Ovary (tissue), 3 donors: ENCODE results near the gene CCDC136.

Experiments
- POLR2A ChIP-seq: fragments of 450-650 bp; IDR thresholded peaks from one replicate; pipeline ENCODE4 v1.6.1; 2017; ENCODE audit warnings: antibody characterized with exemption, mild to moderate bottlenecking, moderate library complexity
- TF ChIP-seq, protein P1 (sequence below), 3 donors: fragments of 450-650 bp in 2 of 3; fragments of 200-600 bp in 1 of 3; IDR thresholded peaks; one replicate each; pipeline versions ENCODE4 v1.5.1 to v1.8.0; 2016 to 2022; ENCODE audit warnings: antibody characterized with exemption in 3 of 3, mild to moderate bottlenecking in 1 of 3
- donor health status: DM: no; HTN: no; CAD: no.

DNA sequence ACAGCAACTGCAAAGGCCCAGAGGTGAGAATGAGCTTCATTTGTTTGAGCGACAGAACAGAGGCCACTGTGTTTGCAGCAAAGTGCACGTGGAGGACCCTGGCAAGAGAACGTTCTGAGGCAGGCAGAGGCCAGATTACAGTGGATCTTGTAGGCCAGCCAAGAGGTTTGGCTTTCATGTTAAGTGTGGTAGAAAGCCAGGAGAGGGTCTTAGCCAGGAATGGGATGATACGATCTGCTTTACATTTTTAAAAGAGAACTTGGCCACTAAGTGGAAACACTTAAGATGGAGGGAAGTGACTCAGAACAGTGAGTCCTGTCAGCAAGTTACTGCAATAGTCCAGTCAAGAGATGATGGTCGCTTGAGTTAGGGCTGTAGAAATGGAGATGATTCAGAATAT, 4.6 kb downstream of the CCDC136 start:
- TF ChIP-seq, protein P1, sequence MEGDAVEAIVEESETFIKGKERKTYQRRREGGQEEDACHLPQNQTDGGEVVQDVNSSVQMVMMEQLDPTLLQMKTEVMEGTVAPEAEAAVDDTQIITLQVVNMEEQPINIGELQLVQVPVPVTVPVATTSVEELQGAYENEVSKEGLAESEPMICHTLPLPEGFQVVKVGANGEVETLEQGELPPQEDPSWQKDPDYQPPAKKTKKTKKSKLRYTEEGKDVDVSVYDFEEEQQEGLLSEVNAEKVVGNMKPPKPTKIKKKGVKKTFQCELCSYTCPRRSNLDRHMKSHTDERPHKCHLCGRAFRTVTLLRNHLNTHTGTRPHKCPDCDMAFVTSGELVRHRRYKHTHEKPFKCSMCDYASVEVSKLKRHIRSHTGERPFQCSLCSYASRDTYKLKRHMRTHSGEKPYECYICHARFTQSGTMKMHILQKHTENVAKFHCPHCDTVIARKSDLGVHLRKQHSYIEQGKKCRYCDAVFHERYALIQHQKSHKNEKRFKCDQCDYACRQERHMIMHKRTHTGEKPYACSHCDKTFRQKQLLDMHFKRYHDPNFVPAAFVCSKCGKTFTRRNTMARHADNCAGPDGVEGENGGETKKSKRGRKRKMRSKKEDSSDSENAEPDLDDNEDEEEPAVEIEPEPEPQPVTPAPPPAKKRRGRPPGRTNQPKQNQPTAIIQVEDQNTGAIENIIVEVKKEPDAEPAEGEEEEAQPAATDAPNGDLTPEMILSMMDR (IDR thresholded peaks at IDR 0.05), result no peak
- no peak for TF ChIP-seq POLR2A
